NCI-H526 (cell line): ENCODE results near the gene NPM3.
A peak's percentile ranks its signal among the peaks of the same experiment; 100 is the strongest.

ENCODE experiments used
- DNase-seq, 2 experiments: peaks; one replicate each; lab custom pipeline; 2025; lab: John Stamatoyannopoulos, UW

Gene NPM3

GRCh38 chr10:101782811-101783735, at the start of gene NPM3:
Gene NPM3 (minus strand): TSS chr10:101783446. CDS start chr10:101783390, 56 bp downstream.
- peak; percentile 3 to 90 for DNase-seq

DNA sequence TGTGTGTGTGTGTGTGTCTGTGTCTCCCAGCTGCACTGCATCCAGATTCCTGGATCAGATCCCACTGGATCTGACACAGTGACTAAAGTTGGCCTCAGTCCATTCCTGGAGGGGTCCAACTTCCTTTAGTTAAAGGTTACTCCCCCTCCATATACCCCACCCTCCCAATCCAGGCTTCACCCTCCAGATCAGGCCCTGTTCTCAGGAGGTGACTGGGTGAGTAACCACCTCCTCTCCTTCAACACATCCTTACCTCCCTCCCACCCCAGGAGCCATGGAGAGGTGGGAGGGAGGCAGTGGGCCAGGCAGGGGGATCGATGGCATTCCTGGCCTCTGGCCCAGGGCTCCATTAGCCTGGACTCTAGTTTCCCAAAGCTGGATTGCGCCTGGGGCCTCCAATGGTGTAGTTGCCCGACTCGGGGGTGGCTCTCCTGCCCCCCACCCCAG, 49.1 kb upstream of the NPM3 start:
- no peak for DNase-seq

GRCh38 chr10:101831169-101831811, 48.0 kb upstream of the NPM3 start:
- no peak for DNase-seq

DNA sequence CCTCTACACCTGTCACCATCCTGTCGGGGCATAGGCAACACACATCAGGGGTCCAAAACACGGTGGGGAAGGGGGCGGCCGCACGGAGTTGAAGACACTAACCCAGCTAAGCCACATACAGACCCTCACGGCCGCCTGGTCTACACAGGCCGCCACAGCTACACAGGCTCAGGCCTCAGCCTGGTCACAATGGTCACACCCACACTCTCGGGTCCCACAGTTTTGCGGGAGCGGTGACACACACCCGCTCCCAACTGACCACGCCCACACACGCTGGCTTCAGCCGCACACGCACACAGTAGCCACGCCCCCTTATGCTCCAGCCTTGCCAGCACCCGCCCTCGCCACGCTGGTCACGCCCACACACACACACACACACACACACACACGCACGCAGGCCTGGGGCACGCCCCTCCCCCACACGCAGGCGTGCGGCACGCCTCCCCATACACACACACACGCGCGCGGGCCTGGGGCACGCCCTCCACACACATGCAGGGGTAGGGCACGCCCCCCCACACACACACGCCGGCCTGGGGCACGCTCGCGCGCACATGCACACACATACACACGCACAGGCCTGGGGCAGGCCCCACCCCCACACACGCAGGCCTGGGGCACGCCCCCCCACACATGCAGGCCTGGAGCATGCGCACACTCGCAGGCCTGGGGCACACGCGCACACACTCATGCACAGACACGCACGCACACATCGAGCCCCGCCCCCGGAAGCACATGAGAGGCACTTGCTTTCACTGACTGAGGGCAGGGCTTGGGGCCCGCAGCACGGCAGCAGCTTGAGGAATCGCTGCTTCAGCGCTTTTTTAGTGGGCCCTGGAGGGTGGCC, 47.3 kb upstream of the NPM3 start:
- peak; percentile 84 to 93 for DNase-seq

- peak; percentile 37 to 83 for DNase-seq
Observed at GRCh38 chr10:101829561-101830315, 46.5 kb upstream of the NPM3 start.

GRCh38 chr10:101828766-101829551, 45.7 kb upstream of the NPM3 start:
- no peak for DNase-seq

DNA sequence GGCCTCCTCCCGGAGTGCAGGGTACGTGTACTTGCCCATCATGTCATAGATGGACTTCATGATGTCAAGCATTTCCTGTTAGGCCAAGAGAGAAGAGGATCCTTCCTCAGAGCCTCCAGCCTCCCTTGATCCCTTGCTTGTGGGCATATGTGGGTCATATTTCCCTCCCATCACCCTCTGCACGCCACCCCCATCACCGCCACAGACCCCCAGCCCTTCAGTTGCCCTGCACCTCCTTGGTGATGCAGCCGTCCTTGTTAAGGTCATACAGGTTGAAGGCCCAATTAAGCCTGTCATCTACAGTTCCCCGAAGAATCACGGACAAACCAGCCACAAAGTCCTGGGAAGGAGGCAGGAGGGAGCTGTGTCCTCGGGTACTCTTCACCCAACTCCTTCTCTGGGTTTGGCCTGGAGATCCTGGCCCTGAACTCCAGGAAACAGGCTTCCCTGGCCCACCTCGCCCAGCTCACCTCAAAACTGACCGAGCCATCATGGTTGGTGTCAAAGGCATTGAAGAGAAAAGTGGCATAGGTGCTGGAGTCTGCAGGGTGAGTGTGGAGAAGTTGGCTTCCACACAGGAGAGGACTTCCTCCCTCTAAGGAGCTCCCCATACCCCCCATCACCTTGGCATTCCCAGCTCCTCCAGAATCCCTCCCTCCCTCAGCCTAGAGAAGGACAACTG, 44.8 kb upstream of the NPM3 start:
- no peak for DNase-seq

GRCh38 chr10:101826852-101827434, 43.7 kb upstream of the NPM3 start:
- DNase-seq: no peak

GRCh38 chr10:101824736-101825135, 41.5 kb upstream of the NPM3 start:
- no peak for DNase-seq

DNA sequence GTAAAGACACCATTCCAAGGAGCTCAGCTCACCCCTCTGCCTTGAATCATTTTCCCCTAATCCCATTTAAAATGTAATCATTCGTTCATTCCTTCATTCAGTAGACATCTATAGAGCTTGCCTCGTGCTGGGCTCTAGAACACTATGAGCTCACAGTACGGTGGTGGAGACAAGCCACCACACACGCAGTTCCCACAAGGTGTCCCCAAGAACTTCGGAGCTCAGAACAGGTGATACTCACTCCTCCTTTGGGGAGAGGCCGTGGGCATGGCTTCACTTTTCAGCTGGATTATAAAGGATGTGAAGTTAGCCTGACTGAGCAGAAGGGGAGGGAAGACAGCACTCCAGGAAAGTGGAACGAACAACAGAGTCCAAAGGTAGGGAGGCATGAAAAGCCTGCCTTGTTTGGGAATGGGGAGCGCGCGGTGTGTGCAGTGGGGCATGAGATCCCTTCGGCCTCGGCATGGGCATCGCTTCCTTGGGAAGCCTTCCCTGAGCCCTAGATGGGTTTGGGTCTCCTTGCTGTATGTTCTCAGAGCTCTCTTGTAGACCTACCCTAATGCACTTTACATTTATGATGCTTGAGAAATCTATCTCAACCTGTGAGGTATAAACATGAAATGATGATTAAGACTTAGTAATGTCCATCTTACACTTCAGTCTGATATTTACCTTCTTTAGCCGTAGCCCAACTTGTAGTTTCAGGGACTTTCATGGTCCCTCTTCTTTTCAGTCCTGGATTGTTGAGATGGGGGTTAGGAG, 35.8 kb upstream of the NPM3 start:
- peak; percentile 79 to 83 for DNase-seq

- DNase-seq: peak; percentile 98 to 100
Observed at GRCh38 chr10:101818119-101818871, 35.0 kb upstream of the NPM3 start, which contains the start of gene OGA. Gene OGA (minus strand): TSS chr10:101818444. CDS start chr10:101818022, 422 bp downstream.

DNA sequence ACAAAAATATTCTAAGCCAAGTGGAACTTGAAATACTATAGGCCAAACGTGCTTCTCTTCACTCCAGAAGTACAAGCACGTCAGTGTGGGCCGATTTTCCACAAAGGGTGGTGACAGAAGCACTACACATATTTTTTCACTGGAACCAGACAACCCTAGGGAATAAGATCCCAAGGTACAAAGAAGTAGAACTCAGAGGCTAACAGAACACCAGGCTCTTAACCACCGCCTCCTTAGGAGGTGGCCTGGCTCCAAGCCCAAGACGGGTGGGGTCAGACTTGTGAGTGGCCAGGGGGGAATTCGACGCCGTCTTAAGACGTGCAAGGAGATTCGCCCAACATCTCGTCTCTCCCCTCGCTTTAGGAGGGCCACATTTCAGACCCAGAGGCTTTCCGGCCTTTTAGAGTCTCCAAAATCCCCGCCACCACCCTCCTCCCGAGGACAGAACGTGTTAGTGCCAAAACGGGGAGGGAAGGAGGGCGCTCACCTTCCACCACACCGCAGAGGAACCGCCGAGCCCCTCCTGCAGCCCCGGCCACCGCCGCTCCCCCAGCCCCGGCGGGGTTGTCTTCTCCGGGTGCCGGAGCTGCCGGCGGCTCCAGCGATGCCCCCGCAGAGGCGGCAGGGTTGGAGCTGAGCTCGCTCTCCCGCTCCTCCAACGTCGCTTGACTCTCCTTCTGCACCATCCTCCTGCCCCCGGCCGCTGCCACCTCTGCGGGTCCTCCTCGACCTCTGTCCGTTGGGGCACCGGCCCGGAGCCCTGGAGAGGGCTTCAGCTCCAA, 34.3 kb upstream of the NPM3 start:
- DNase-seq: peak in 1 of 2 experiments; percentile 19

- DNase-seq: no peak
Observed at GRCh38 chr10:101816913-101817336, 33.7 kb upstream of the NPM3 start.

- no peak for DNase-seq
Observed at GRCh38 chr10:101816376-101816775, 33.1 kb upstream of the NPM3 start.

- DNase-seq: peak in 1 of 2 experiments; percentile 10
Observed at GRCh38 chr10:101814466-101815071, 31.3 kb upstream of the NPM3 start.

DNA sequence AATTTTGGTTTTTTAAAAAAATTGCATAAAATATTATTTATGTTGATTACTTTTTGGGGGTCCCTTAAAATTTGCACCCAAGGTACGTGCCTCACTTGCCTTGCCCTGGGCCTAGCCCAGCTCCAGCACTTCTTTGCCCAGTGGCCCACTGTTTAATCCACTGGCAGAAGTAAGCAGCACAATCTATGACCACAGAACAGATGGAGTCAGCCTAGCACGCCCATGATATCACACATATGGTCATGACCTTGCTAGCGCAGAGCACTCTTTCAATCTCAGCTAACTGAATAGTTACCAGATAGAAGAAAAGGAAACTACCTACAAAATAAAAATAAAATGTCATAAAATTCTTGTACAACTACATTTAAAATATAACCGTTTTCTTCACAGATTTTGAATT, 29.4 kb upstream of the NPM3 start:
- no peak for DNase-seq

DNA sequence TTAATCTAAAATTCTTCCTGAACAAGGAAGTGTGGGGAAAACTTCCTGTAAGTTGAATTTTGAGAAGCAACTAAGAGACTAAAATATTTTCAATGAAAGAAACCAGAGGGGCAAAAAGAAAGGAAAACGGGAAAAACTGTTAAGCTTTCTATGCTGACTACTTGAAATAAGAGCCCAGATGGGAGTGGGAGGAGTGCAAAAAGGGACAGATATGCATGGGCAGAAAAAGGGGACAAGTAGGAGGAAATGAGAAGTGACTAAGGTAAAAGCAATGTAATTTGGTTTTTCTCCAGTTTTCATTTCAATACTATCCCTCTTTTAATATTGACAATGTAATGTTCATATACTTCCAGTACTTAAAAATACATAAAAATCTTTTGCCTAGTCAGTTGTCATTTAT, 23.9 kb upstream of the NPM3 start:
- no peak for DNase-seq
